ENCODE measurements around the gene MYO5B. TPM values are rescaled to one million over a fixed set of nuclear protein-coding genes. Genes with fewer than 3 reads are reported as not detected.

The MYO5B gene
- polyA plus RNA-seq, 1 donor from 2014 or later = 0.42 TPM

- no peaks in the 10 kb centered on the region for H3K9me3 ChIP-seq (ENCODE audit: low read length)
- no peak overlapping the region for H3K27ac ChIP-seq (ENCODE audit: low read length)
- no peak for TF ChIP-seq SMC3 (conservative IDR thresholded peaks at IDR 0.05; ENCODE audit: poor library complexity)
- H3K79me2 ChIP-seq (replicated peaks; ENCODE audit: insufficient read depth, low read length) = no peaks in the 10 kb centered on the region
- H3K9me2 ChIP-seq (ENCODE audit: insufficient read depth, low read length) = no peaks in the 10 kb centered on the region
- H4K20me1 ChIP-seq (ENCODE audit: insufficient read depth) = no peaks in the 10 kb centered on the region
- H3K4me2 ChIP-seq (ENCODE audit: low read length) = no peak overlapping the region
- no peaks in the 10 kb centered on the region for H3K36me3 ChIP-seq (ENCODE audit: insufficient read depth, low read length)
- no peaks in the 10 kb centered on the region for H3K27me3 ChIP-seq (ENCODE audit: insufficient read depth, low read depth, low read length)
- H3K9ac ChIP-seq (ENCODE audit: low read length) = no peak overlapping the region
- H3F3A ChIP-seq (ENCODE audit: insufficient read depth, low read length, poor library complexity, severe bottlenecking) = no peaks in the 10 kb centered on the region
- H3K4me3 ChIP-seq (ENCODE audit: low read length) = no peak overlapping the region
- H2AFZ ChIP-seq (ENCODE audit: low read depth, low read length) = no peak overlapping the region
These were observed 186.6 kb downstream of the MYO5B start for GRCh38 chr18:50008306-50008705.

GRCh38 chr18:50006470-50007046 lies 188.4 kb downstream of the MYO5B start:
- H3K79me2 ChIP-seq (replicated peaks; ENCODE audit: insufficient read depth, low read length) = no peaks in the 10 kb centered on the region
- H2AFZ ChIP-seq (ENCODE audit: low read depth, low read length) = no peak overlapping the region
- H3K9me2 ChIP-seq (ENCODE audit: insufficient read depth, low read length) = no peaks in the 10 kb centered on the region
- no peaks in the 10 kb centered on the region for H3F3A ChIP-seq (ENCODE audit: insufficient read depth, low read length, poor library complexity, severe bottlenecking)
- TF ChIP-seq EZH2 (IDR thresholded peaks at IDR 0.05; ENCODE audit: borderline replicate concordance, insufficient read depth, low read length, poor library complexity, severe bottlenecking) (no peak), TAF1 (IDR thresholded peaks at IDR 0.05; ENCODE audit: low read depth) (no peak), SMC3 (conservative IDR thresholded peaks at IDR 0.05; ENCODE audit: poor library complexity) (no peak), MXI1 (conservative IDR thresholded peaks at IDR 0.05; ENCODE audit: poor library complexity, severe bottlenecking) (no peak), EP300 (conservative IDR thresholded peaks at IDR 0.05; ENCODE audit: poor library complexity, severe bottlenecking) (no peak), CTCF (IDR thresholded peaks at IDR 0.05; ENCODE audit: poor library complexity, severe bottlenecking) (no peak), RAD21 (conservative IDR thresholded peaks at IDR 0.05) (no peak), REST (IDR thresholded peaks at IDR 0.05; ENCODE audit: borderline replicate concordance) (no peak), POLR2AphosphoS5 (IDR thresholded peaks at IDR 0.05) (no peak)
- no peak overlapping the region for H3K9ac ChIP-seq (ENCODE audit: low read length)
- H3K9me3 ChIP-seq (ENCODE audit: low read length) = no peaks in the 10 kb centered on the region
- H4K20me1 ChIP-seq (ENCODE audit: insufficient read depth) = no peaks in the 10 kb centered on the region
- no peak overlapping the region for H3K4me2 ChIP-seq (ENCODE audit: low read length)
- no peak overlapping the region for H3K27ac ChIP-seq (ENCODE audit: low read length)
- H3K4me3 ChIP-seq (ENCODE audit: low read length) = no peak overlapping the region
- H3K27me3 ChIP-seq (ENCODE audit: insufficient read depth, low read depth, low read length) = no peaks in the 10 kb centered on the region
- H3K36me3 ChIP-seq (ENCODE audit: insufficient read depth, low read length) = no peaks in the 10 kb centered on the region
